DMS153 treated with DMSO at 0.1 percent for 48 hours (cell line): ENCODE data around the gene FRAS1.
"Not testable (repeated sequence)": the region's sequence is repeated elsewhere in the genome, so short reads cannot be mapped to it uniquely, and the experiment has no call there.

Source experiments
- DNase-seq: peaks from one replicate; lab custom pipeline; 2025; ENCODE audit not compliant: unreplicated experiment; lab: John Stamatoyannopoulos, UW

The FRAS1 gene

GRCh38 chr4:78320349-78320935 is 263.3 kb downstream of the FRAS1 start:
- DNase-seq = no peak

GRCh38 chr4:78322032-78322431 is 264.9 kb downstream of the FRAS1 start:
- no peak for DNase-seq

GRCh38 chr4:78323439-78323838 is 266.3 kb downstream of the FRAS1 start:
- DNase-seq = no peak

GRCh38 chr4:78324625-78325024 is 267.5 kb downstream of the FRAS1 start:
- no peak for DNase-seq

GRCh38 chr4:78325271-78326157 is 268.4 kb downstream of the FRAS1 start:
- DNase-seq = no peak

GRCh38 chr4:78328591-78328990 is 271.5 kb downstream of the FRAS1 start:
- not testable (repeated sequence) for DNase-seq

GRCh38 chr4:78331186-78331585 is 274.1 kb downstream of the FRAS1 start:
- DNase-seq = no peak

- no peak for DNase-seq
Observed at GRCh38 chr4:78331965-78332364, 274.8 kb downstream of the FRAS1 start.

- no peak for DNase-seq
Observed at GRCh38 chr4:78332976-78333375, 275.9 kb downstream of the FRAS1 start.

- DNase-seq = no peak
Observed at GRCh38 chr4:78336093-78336943, 279.2 kb downstream of the FRAS1 start.

GRCh38 chr4:78337244-78338020 is 280.3 kb downstream of the FRAS1 start:
- no peak for DNase-seq

- no peak for DNase-seq
Observed at GRCh38 chr4:78342125-78342524, 285.0 kb downstream of the FRAS1 start.

GRCh38 chr4:78343682-78344081 is 286.6 kb downstream of the FRAS1 start:
- no peak for DNase-seq

GRCh38 chr4:78345237-78345636 is 288.1 kb downstream of the FRAS1 start:
- no peak for DNase-seq

- no peak for DNase-seq
Observed at GRCh38 chr4:78346222-78346621, 289.1 kb downstream of the FRAS1 start.

GRCh38 chr4:78347527-78347926 is 290.4 kb downstream of the FRAS1 start:
- DNase-seq = no peak

GRCh38 chr4:78353921-78354320 is 296.8 kb downstream of the FRAS1 start:
- DNase-seq = no peak

GRCh38 chr4:78354782-78355181 is 297.7 kb downstream of the FRAS1 start:
- no peak for DNase-seq

GRCh38 chr4:78355306-78355705 is 298.2 kb downstream of the FRAS1 start:
- no peak for DNase-seq

GRCh38 chr4:78356251-78356786 is 299.2 kb downstream of the FRAS1 start:
- no peak for DNase-seq

- no peak for DNase-seq
Observed at GRCh38 chr4:78357122-78357521, 300.0 kb downstream of the FRAS1 start.
